K562 (cell line): ENCODE data around the gene OSM. TPM values are rescaled to one million over a fixed set of nuclear protein-coding genes. Genes with fewer than 3 reads are reported as not detected.

Experiments
- ATAC-seq: fragments of 200-7000 bp; cut with Tn5 transposase; 3 replicates; pipeline ENCODE4 v1.9.1; 2020; ENCODE audit warnings: moderate library complexity
- BruUV-seq: library from RNA; stranded (reverse); fragments of 400-500 nt; replicated peaks from 2 replicates; lab custom pipeline; 2021; lab: Mats Ljungman, UMichigan
- CTCF ChIA-PET: fragments of 300-600 bp; formaldehyde crosslinking; extraction: SDS; loops from one replicate; lab custom pipeline; 2021; ENCODE audit warnings: low intra/inter-chr PET ratio; lab: Yijun Ruan, JAX
- POLR2A ChIA-PET: fragments of 300-600, 350-650 bp; sonication (Branson Sonifier 250); formaldehyde crosslinking; extraction: SDS; loops from one replicate; lab custom pipeline; 2021; ENCODE audit warnings: antibody characterized with exemption, inconsistent platforms; lab: Yijun Ruan, JAX
- DNase-seq, 4 experiments: peaks; one replicate each; pipeline versions ENCODE4 v3.0.0 to v3.0.0-alpha.2; 2011 to 2018; ENCODE audit warnings: low spot score in 3 of 4, mixed read lengths in 3 of 4; ENCODE audit errors: extremely low read depth in 1 of 4
- FAIRE-seq: peaks from 2 replicates; lab custom pipeline; 2011; peaks lifted over from hg19 to GRCh38; lab: Jason Lieb, UNC
- H2AFZ ChIP-seq: 2 replicates; pipeline ENCODE4 v1.6.0; 2011; ENCODE audit warnings: low read depth, low read length, control low read depth, inconsistent platforms
- H3K27ac ChIP-seq: fragments of 200-600 bp; 3 replicates; pipeline ENCODE4 v1.8.0; 2011; ENCODE audit warnings: low read depth, mild to moderate bottlenecking, control low read depth, inconsistent platforms, low read length, moderate library complexity, mixed read lengths; ENCODE audit errors: extremely low read depth
- H3K27me3 ChIP-seq, 2 experiments: fragments of 300-600 bp in 1 of 2; 2 replicates in 1 of 2; 3 replicates in 1 of 2; pipeline versions ENCODE4 v1.6.0 to v1.8.0; 2011; ENCODE audit warnings: inconsistent platforms in 2 of 2, low read length in 2 of 2, mild to moderate bottlenecking in 1 of 2, mixed read lengths in 1 of 2, moderate library complexity in 1 of 2; ENCODE audit not compliant: control insufficient read depth in 2 of 2, insufficient read depth in 2 of 2
- H3K36me3 ChIP-seq: fragments of 300-600 bp; 3 replicates; pipeline ENCODE4 v1.8.0; 2011; ENCODE audit warnings: mild to moderate bottlenecking, low read length, inconsistent platforms; ENCODE audit not compliant: control insufficient read depth, insufficient read depth
- H3K4me1 ChIP-seq, 2 experiments: fragments of 200-600 bp in 1 of 2; replicated peaks in 1 of 2; 2 replicates in 1 of 2; 3 replicates in 1 of 2; pipeline versions ENCODE4 v1.5.1 to v1.8.0; 2011; ENCODE audit warnings: inconsistent platforms in 2 of 2, low read length in 2 of 2, mild to moderate bottlenecking in 1 of 2, mixed read lengths in 1 of 2, moderate library complexity in 1 of 2; ENCODE audit not compliant: control insufficient read depth in 2 of 2, insufficient read depth in 2 of 2
- H3K4me2 ChIP-seq: 2 replicates; pipeline ENCODE4 v1.6.1; 2011; ENCODE audit warnings: low read length, control low read depth, inconsistent platforms, mixed read lengths; ENCODE audit not compliant: insufficient read depth
- H3K4me3 ChIP-seq: fragments of 200-600 bp; sonication (generic), shearing (Covaris generic); 2 replicates; pipeline ENCODE4 v1.5.1; 2016; ENCODE audit warnings: control low read depth, inconsistent platforms
- H3K79me2 ChIP-seq: fragments of 200-600 bp; 3 replicates; pipeline ENCODE4 v1.8.0; 2011; ENCODE audit warnings: low read length, inconsistent platforms; ENCODE audit not compliant: control insufficient read depth, insufficient read depth
- H3K9ac ChIP-seq, 2 experiments: 2 replicates each; pipeline versions ENCODE4 v1.6.0 to v1.6.1; 2011; ENCODE audit warnings: low read depth in 2 of 2, low read length in 2 of 2, control low read depth in 1 of 2, inconsistent platforms in 1 of 2, mild to moderate bottlenecking in 1 of 2, mixed read lengths in 1 of 2; ENCODE audit not compliant: insufficient read depth in 1 of 2
- H3K9me1 ChIP-seq: one replicate; pipeline ENCODE4 v1.6.0; 2011; ENCODE audit warnings: inconsistent platforms, mild to moderate bottlenecking, low read length, moderate library complexity; ENCODE audit not compliant: control insufficient read depth, insufficient read depth
- H3K9me3 ChIP-seq: replicated peaks from 2 replicates; pipeline ENCODE4 v1.5.1; 2011; ENCODE audit warnings: low read depth, low read length, inconsistent platforms; ENCODE audit not compliant: control insufficient read depth, insufficient read depth
- H4K20me1 ChIP-seq: replicated peaks from 2 replicates; pipeline ENCODE4 v1.6.1; 2011; ENCODE audit warnings: low read length, inconsistent platforms, mixed read lengths; ENCODE audit not compliant: control insufficient read depth, insufficient read depth
- HNRNPH1 ChIP-seq: fragments of 200-400 bp; formaldehyde crosslinking; optimal IDR thresholded peaks from 2 replicates; pipeline ENCODE3; 2017; ENCODE audit warnings: low read depth, mild to moderate bottlenecking, low read length, moderate library complexity
- MED1 ChIP-seq: sonication (generic); formaldehyde crosslinking; IDR thresholded peaks from 2 replicates; pipeline ENCODE4 v1.8.1; 2023; ENCODE audit warnings: missing genetic modification reagents, borderline replicate concordance
- NONO ChIP-seq, 2 experiments: fragments of 200-400 bp in 1 of 2; fragments of 450-650 bp in 1 of 2; formaldehyde crosslinking in 1 of 2; IDR thresholded peaks; 2 replicates each; pipeline ENCODE4 v1.6.1; 2017; ENCODE audit warnings: low read depth in 2 of 2, mild to moderate bottlenecking in 2 of 2, moderate library complexity in 2 of 2, low read length in 1 of 2
- PTBP1 ChIP-seq: fragments of 200-400 bp; formaldehyde crosslinking; IDR thresholded peaks from 2 replicates; pipeline ENCODE4 v1.6.1; 2017; ENCODE audit warnings: low read depth, low read length
- PURB ChIP-seq: sonication (generic); formaldehyde crosslinking; IDR thresholded peaks from 2 replicates; pipeline ENCODE4 v1.9.0; 2021; ENCODE audit warnings: low read depth, mild to moderate bottlenecking, missing genetic modification reagents
- RHOXF2B ChIP-seq: fragments of 250-450 bp; sonication (Bioruptor Pico); conservative IDR thresholded peaks from 2 replicates; pipeline ENCODE4 v1.5.1; 2021
- SRSF3 ChIP-seq: fragments of 200-400 bp; formaldehyde crosslinking; IDR thresholded peaks from 2 replicates; pipeline ENCODE4 v1.6.1; 2016; ENCODE audit warnings: mild to moderate bottlenecking, low read length, moderate library complexity; ENCODE audit not compliant: insufficient read depth
- XRCC3 ChIP-seq: fragments of 450-650 bp; IDR thresholded peaks from 2 replicates; pipeline ENCODE4 v1.6.1; 2017; ENCODE audit warnings: mild to moderate bottlenecking, moderate library complexity
- ZNF24 ChIP-seq: fragments of 450-650 bp; IDR thresholded peaks from 2 replicates; pipeline ENCODE4 v1.6.1; 2016
- ZNF311 ChIP-seq: fragments of 250-450 bp; sonication (Bioruptor Pico); IDR thresholded peaks from 2 replicates; pipeline ENCODE4 v1.4.0; 2020; ENCODE audit warnings: mild to moderate bottlenecking, moderate library complexity
- ZNF561 ChIP-seq: fragments of 450-650 bp; formaldehyde crosslinking; conservative IDR thresholded peaks from 2 replicates; pipeline ENCODE4 v1.4.0; 2020; ENCODE audit warnings: mild to moderate bottlenecking, moderate library complexity
- WGBS: fragments of 100-300 bp; shearing (Covaris generic); methylation state at CpG from one replicate; pipeline ENCODE4 v1.1.6; 2016; ENCODE audit warnings: low coverage, mixed read lengths; ENCODE audit not compliant: insufficient coverage; ENCODE audit errors: missing lambda C conversion rate; 5-methylcytosine and 5-hydroxymethylcytosine counted together
- in situ Hi-C: fragments of 300-500 bp; cut with MboI; formaldehyde crosslinking; loops from 4 replicates; pipeline ENCODE4 v1.15.0; 2018; ENCODE audit warnings: inconsistent platforms, mixed read lengths
- intact Hi-C: fragments of 100-400 bp; cut with micrococcal nuclease; formaldehyde crosslinking; loops from 2 replicates; pipeline ENCODE4 v1.14.2; 2022
- polyA plus RNA-seq, 8 experiments: library from polyadenylated mRNA; depleted of rRNA in 4 of 8; stranded (reverse) in 5 of 8; unstranded in 3 of 8; fragments of >200 nt; fragmentation: Nextera tagmentation in 2 of 8; fragmentation: Illumina TruSeq in 1 of 8; extraction: Ambion mirVana in 2 of 8; extraction: Trizol in 1 of 8; gene quantifications; 2 replicates each; pipeline versions ENCODE4 v1.2.1 to v1.2.3, GENCODE V29; 2011 to 2014; ENCODE audit warnings: inconsistent platforms in 1 of 8, missing spikeins in 1 of 8
- total RNA-seq, 7 experiments: library from RNA; depleted of rRNA in 6 of 7; stranded (reverse); fragments of >200 nt in 6 of 7; fragmentation: Illumina TruSeq in 2 of 7; extraction: Trizol in 2 of 7; gene quantifications; 2 replicates each; pipeline versions ENCODE4 v1.2.1 to v1.2.3, GENCODE V29; 2011 to 2021; ENCODE audit warnings: low replicate concordance in 1 of 7
- TF ChIP-seq, protein P1 (sequence below), 2 experiments: fragments of 200-800 bp in 1 of 2; sonication (Bioruptor generic) in 1 of 2; sonication (generic) in 1 of 2; formaldehyde crosslinking in 1 of 2; IDR thresholded peaks in 1 of 2; conservative IDR thresholded peaks in 1 of 2; 2 replicates each; pipeline versions ENCODE4 v1.5.0 to v1.6.1; 2016 to 2020; ENCODE audit warnings: missing compliant biosample characterization in 1 of 2, missing genetic modification characterization in 1 of 2, missing genetic modification reagents in 1 of 2
- TF ChIP-seq, protein P2 (sequence below): fragments of 450-650 bp; IDR thresholded peaks from 2 replicates; pipeline ENCODE4 v1.6.1; 2018; ENCODE audit warnings: mild to moderate bottlenecking, low read depth; ENCODE audit not compliant: partially characterized antibody

Gene OSM
- total and polyA plus RNA-seq, 9 of the 15 experiments (the other 6 are each of a cell fraction or from before 2014, with no cell fraction given) = 0.22 TPM; not detected in 8

DNA sequence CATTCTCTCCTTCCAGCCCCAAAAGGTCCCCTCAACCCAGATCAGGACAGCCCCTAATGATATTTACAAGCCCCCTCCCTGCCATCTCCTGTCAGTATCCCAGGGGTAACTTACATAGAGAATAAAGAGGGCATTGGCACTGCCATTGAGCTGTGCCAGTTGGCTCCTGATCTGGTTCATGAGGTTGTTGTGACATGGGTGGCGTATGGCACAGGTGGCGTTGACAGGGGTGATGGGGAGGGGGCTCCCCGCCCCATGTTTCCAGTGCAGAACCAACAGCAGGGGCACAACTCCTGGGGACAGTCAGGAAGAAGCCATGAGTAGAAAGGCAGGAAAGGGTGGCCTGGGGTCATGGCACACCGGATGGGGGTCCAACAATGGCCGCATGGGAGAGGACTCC is 22.0 kb downstream of the OSM start:
- Histone ChIP-seq H3K4me1 (peaks cover 0 to 28% of the 10 kb centered on the region in 2 experiments; a peak in 2 of 5 replicates), H3K9ac (no peak overlapping the region), H3K27me3 (peaks cover 0 to 39% of the 10 kb centered on the region in 2 experiments; a peak in 2 of 5 replicates), H3K9me1 (no peaks in the 10 kb centered on the region), H3K4me3 (no peak overlapping the region), H3K9me3 (no peaks in the 10 kb centered on the region), H2AFZ (no peak overlapping the region), H3K4me2 (no peak overlapping the region), H3K79me2 (no peaks in the 10 kb centered on the region), H3K36me3 (no peaks in the 10 kb centered on the region), H4K20me1 (0 out of 2 replicates have a peak, but pooled peaks cover 4% of the 10 kb centered on the region), H3K27ac (no peak overlapping the region)
- CTCF ChIA-PET = no interaction called here
- FAIRE-seq (no peak), DNase-seq (no peak), ATAC-seq (no peak)
- TF ChIP-seq SRSF3 (no peak), NONO (IDR thresholded peaks at IDR 0.05; ENCODE audit: low read depth in 2 of 2, low read length in 1 of 2) (no peak), ZNF561 (CRISPR knock-in tag) (no peak), ZNF311 (CRISPR knock-in tag) (no peak), HNRNPH1 (no peak), MED1 (CRISPR knock-in tag) (no peak), ZNF24 (no peak), PTBP1 (no peak), XRCC3 (no peak), PURB (CRISPR knock-in tag) (no peak), RHOXF2B (CRISPR knock-in tag) (no peak)
- TF ChIP-seq, protein P1, sequence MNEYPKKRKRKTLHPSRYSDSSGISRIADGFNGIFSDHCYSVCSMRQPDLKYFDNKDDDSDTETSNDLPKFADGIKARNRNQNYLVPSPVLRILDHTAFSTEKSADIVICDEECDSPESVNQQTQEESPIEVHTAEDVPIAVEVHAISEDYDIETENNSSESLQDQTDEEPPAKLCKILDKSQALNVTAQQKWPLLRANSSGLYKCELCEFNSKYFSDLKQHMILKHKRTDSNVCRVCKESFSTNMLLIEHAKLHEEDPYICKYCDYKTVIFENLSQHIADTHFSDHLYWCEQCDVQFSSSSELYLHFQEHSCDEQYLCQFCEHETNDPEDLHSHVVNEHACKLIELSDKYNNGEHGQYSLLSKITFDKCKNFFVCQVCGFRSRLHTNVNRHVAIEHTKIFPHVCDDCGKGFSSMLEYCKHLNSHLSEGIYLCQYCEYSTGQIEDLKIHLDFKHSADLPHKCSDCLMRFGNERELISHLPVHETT (CRISPR knock-in tag; conservative IDR thresholded peaks at IDR 0.05 in 1 of 2, IDR thresholded peaks at IDR 0.05 in 1 of 2) = no peak
- TF ChIP-seq, protein P2, sequence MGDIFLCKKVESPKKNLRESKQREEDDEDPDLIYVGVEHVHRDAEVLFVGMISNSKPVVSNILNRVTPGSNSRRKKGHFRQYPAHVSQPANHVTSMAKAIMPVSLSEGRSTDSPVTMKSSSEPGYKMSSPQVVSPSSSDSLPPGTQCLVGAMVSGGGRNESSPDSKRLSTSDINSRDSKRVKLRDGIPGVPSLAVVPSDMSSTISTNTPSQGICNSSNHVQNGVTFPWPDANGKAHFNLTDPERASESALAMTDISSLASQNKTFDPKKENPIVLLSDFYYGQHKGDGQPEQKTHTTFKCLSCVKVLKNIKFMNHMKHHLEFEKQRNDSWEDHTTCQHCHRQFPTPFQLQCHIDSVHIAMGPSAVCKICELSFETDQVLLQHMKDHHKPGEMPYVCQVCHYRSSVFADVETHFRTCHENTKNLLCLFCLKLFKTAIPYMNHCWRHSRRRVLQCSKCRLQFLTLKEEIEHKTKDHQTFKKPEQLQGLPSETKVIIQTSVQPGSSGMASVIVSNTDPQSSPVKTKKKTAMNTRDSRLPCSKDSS = no peak
- no CpG with 5 or more reads among the region's 5 CpGs for WGBS
- in situ Hi-C loops (loop anchor here (5.0 kb wide), 1 partner anchor 137 kb away; no protein-coding TSS in a partner anchor), intact Hi-C loops (no loop called here)
- POLR2A ChIA-PET = interaction anchor here (0.8 kb wide), 1 partner anchor 62 kb away, joined by 4 read pairs; no protein-coding TSS in a partner anchor
- BruUV-seq = no TSS peak
